NCI-H1436 (cell line): ENCODE results near the gene PRSS12.

ENCODE experiments used
- DNase-seq: peaks from one replicate; lab custom pipeline; 2025; lab: John Stamatoyannopoulos, UW

Gene PRSS12

DNA sequence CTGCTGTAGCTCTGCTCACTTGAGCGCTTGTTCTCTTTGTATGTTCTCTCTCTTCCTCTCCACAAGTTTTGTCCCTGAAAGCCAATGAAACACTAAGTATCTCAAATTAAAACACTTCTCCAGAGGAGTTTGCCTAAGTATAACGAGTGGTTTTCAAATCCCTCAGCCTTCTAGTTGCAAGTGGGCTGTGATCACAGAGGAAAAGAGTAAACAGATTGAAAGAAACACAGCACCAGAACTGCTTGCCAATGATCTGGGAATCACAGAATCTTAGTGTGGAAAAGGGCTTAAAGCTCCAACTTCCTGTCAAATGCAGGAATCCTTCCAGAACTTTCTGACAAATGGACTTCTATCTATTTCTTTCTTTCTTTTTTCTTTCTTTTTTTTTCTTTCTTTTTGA, 4.8 kb upstream of the PRSS12 start:
- DNase-seq: no peak

GRCh38 chr4:118356731-118357130, 3.9 kb upstream of the PRSS12 start:
- DNase-seq: no peak

GRCh38 chr4:118356111-118356510, 3.3 kb upstream of the PRSS12 start:
- DNase-seq: no peak

GRCh38 chr4:118354913-118355312, 2.1 kb upstream of the PRSS12 start:
- DNase-seq: no peak

DNA sequence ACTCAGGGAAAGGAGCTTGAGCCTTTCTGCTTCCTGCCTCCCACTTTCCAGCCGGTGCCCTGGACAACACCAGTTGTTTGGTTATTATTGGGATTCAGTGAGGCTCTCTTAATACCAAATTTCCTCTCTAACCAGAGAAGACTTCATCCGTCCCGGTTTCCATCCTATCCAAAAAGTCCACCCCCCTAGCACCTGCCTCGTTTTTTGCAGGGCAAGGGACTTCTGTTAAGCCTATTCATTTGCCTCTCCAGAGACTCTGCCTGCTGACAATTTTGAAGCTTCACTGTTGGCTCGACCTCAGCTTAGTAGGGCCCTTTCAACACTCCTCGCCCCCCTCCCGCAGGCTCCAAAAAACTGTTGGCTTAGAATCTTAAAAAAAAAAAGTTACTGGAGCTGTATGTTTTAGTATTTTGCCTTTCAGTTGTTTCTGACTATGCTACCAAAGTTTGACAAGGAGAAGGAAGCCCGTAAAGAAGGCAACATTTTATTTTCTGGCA, 779 bp upstream of the PRSS12 start:
- DNase-seq: no peak

DNA sequence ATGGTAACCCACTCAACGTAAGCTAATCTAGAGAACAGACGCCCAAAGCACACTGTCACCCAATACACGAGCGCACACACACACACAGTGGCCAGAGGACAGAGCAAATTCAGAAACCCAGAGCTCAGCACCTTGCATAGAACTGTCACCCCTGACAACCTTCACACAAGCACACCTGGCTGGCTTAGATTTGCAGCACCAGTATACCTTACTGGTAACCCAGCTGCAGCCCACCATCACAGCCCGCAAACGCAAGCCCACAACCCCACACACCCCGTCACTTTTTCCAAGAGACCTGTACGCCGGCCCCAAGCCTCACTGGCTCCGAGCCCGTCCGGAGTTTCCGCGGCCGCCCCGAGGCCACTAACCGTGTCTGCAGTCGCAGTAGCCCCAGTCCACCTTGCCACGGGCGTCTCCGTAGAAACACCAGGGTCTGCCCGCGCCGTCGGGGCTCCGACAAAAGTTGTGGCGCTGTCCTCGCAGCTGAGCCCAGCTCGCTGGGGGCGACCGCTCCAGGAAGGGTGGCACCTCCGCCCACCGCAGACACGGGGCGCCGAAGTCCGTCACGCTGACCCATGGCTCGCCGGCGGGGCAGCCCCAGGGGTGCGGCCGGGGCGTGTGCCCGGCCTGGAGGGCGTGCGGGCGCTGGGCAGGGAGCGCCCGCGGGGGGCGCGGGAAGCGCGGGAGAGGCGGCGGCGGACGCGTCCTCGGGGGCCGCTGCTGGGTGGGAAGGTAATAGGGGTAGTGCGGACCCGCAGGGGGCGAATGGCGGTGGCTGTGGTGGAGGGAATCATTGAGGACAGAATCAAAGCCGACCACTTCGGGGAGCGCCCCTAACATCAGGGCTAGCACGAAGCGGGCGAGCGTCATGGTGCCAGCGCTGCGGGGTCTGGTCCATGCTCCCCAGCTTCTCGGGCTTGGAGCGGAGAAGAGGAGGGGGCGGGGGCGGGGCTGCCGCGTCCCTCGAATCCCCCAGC, 664 bp downstream of the PRSS12 start:
- no peak for DNase-seq

- no peak for DNase-seq
These were observed 1.8 kb downstream of the PRSS12 start for GRCh38 chr4:118350961-118351360.

- DNase-seq: no peak
These were observed 3.9 kb downstream of the PRSS12 start for GRCh38 chr4:118348886-118349285.

DNA sequence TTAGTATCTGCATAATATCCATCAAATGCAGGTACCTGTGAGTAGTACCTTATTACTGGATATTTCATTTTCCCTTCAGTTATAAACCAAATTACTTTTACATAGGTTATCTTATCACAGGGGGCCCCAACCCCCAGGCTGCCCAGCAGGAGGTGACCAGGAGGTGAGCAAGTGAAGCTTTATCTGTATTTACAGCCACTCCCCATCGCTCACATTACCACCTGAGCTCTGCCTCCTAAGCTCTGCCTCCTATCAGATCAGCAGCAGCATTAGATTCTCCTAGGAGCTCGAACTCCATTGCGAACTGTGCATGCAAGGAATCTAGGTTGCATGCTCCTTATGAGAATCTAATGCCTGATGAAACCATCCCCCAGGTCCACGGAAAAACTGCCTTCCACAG, 6.3 kb downstream of the PRSS12 start:
- no peak for DNase-seq

GRCh38 chr4:118345813-118346212, 7.0 kb downstream of the PRSS12 start:
- no peak for DNase-seq

GRCh38 chr4:118344801-118345200, 8.0 kb downstream of the PRSS12 start:
- no peak for DNase-seq

DNA sequence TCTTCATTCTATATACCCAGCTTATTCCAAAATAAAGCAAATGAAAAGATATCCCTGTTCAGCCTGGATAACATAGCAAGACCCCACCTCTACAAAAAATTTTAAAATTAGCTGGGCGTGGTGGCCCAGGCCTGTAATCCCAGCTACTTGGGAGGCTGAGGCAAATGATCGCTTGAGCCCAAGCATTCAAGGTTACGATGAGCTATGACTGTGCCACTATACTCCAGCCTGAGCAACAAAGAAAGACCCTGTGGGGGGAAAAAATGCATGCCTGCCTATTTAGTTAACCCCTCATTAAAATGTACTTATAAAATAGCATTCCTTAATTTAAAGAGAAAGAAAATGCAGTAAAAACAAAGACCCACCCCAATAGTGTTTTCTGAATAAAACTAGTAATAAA, 9.3 kb downstream of the PRSS12 start:
- DNase-seq: no peak

- DNase-seq: no peak
These were observed 12.7 kb downstream of the PRSS12 start for GRCh38 chr4:118340109-118340508.

DNA sequence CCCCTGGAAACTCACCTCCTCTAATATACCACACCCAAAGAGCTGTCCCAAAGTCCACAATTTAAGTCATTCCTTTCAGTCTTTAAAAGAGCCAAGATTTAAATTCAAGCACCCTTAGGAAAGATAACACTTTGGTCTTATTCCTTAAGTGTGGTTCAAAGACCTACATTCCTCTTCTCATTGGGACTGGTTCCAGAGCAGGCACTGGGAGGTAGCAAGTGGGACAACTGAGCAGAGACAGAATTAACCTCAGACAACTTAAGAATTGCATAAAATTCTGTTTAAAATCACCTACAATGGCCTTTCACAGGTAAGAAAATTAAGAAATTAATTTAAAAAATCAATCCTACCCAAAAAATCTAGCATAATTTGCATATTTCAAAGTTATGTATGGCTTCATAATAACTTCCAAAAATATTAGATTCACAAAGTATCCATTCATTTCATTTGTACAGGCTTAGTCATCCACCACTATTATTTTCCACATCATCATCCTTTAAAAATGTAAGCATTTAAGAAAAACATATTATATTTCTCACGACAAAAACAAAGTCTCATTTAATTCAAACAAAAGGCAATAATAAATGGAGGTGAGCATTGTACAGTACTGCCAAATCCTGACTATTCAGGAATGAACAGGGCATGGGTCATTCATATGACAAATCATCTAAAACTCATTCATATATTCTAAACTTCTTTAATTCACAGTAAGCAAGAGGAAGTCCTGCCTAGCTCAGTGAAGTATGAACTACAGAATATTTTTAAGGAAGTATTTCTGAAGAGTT, 13.6 kb downstream of the PRSS12 start:
- DNase-seq: no peak

DNA sequence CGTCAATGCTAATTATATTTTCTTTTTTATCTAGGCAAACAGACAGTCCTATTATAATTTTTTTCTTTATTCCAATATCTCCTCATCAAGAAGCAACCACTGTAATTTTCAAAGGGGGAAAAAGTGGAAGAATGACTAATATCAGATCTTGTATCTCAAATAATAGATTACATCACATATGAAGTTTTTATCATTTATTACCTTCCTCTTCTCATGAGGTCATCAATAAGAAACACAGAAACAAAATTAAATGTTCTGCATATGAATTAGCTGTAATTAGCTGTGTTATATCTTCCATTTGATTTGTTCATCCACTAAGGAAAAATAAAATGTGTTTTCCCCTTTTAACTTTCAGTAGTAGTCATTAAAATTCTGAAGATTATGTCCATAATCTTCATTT, 14.3 kb downstream of the PRSS12 start:
- no peak for DNase-seq

DNA sequence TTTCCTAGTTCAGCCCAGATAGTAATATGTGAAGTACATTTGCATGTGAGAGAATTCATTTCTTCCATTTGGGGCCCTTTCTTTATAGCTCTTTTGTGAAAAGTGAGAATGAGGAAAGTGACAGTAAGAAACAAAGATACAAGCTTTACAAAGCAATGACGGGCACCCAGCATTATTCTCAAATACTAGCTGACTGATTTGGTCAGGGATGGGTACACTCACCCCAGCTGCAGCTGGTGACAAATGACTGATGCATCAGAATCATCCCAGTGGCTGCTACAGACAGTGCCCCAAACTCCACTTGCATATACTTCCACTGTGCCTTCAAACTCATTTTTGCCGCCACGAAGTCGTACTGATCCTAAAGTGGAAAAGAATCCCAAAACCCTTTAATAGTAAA, 14.8 kb downstream of the PRSS12 start:
- DNase-seq: no peak

GRCh38 chr4:118335774-118336173, 17.0 kb downstream of the PRSS12 start:
- no peak for DNase-seq

DNA sequence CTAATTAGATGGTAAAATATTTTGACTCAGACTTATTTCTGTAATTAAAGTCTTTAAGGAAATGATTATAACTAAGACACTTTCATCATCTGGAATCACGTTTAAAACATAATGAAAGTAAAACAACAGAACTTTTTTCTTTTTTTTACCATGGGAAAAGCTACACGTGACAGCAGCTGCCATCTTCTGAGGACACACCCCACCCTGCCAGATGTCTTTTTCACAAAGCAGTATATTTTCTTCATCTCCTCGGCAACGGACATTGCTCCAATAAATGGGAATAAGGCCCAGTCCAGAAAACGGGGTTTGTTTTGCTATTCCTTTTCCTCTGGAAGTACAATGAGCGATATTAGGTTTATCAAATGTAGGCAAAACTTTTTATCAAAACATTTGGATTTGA, 17.5 kb downstream of the PRSS12 start:
- no peak for DNase-seq

- DNase-seq: no peak
These were observed 21.5 kb downstream of the PRSS12 start for GRCh38 chr4:118331352-118331751.

DNA sequence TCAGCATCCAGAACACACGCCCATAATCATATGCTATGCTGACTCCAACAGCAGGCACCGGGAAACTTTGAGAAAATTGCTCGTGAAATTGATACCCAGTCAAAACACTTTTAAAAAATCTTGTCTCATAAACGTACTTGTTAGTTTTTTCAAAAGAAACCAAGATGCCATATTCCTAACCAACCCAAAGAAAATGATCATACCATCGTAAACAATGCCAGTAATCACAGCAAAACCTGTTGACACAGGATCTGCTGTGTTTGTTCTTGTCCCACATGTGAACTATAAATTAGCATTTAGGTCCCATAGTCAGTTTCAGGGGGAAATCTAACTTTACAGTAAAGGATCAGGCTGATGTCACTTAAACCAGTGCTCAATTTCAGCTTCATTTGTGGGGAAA, 23.0 kb downstream of the PRSS12 start:
- no peak for DNase-seq

DNA sequence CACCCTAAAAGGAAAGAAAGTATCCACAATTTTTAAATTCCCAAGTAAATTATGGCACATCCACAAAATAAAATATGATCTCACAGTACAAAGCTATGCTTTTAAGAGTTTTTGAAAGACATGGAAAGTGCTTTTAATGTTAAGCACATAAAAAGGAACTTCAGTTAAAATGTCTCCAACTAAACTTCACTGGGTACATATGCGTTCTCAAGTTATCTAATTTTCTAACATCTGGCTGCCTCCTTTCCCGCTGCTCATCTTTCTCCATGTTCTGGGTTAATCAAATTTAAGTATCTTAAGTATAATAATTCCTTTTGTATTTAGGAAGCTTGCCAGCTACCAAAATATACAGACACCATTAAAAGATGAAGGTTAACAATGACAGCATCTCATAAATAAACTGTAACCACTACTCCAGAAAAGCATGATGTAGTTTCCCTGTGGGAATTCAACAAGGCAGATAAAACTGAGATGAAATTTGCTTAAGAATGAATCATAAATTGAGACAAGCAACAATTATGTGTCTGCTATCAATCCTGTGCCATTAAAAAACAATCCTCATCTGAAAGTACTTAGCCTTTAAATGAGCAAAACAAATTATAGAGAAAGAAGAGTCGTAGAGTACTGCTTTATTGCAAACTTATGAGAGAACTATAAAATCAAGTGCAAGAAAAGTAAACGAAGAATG, 25.1 kb downstream of the PRSS12 start:
- DNase-seq: no peak

- DNase-seq: no peak
These were observed 26.2 kb downstream of the PRSS12 start for GRCh38 chr4:118326585-118326984.
